Caco-2 (cell line): ENCODE measurements around the gene LRMDA. TPM values are rescaled to one million over a fixed set of nuclear protein-coding genes. Genes with fewer than 3 reads are reported as not detected.

ENCODE experiments used
- BruUV-seq: library from RNA; stranded (reverse); fragments of 400-500 nt; replicated peaks from 2 replicates; lab custom pipeline; 2021; lab: Mats Ljungman, UMichigan
- CTCF ChIA-PET: fragments of 300-600 bp; sonication (Branson Sonifier 250); formaldehyde crosslinking; loops from one replicate; lab custom pipeline; 2022; ENCODE audit warnings: antibody characterized with exemption; lab: Charles Lee
- POLR2A ChIA-PET: fragments of 300-600 bp; sonication (Branson Sonifier 250); formaldehyde crosslinking; loops from one replicate; lab custom pipeline; 2022; ENCODE audit warnings: antibody characterized with exemption; lab: Charles Lee
- DNase-seq, 2 experiments: peaks; one replicate each; pipeline versions ENCODE4 v3.0.0 to v3.0.0-alpha.2; 2020 to 2022
- H3K27me3 ChIP-seq: replicated peaks from 2 replicates; pipeline ENCODE4 v1.6.0; 2011; ENCODE audit warnings: low read length; ENCODE audit not compliant: control insufficient read depth, insufficient read depth
- H3K36me3 ChIP-seq: 2 replicates; pipeline ENCODE4 v1.5.1; 2011; ENCODE audit warnings: low read length; ENCODE audit not compliant: control insufficient read depth, insufficient read depth
- H3K4me1 ChIP-seq: fragments of 250-450 bp; sonication (Bioruptor Pico); 2 replicates; pipeline ENCODE4 v1.5.1; 2020; ENCODE audit warnings: mild to moderate bottlenecking
- H3K4me3 ChIP-seq: 2 replicates; pipeline ENCODE4 v1.5.1; 2011; ENCODE audit warnings: low read depth, mild to moderate bottlenecking, control low read depth, low read length
- H3K9me3 ChIP-seq: fragments of 250-450 bp; sonication (Bioruptor Pico); 2 replicates; pipeline ENCODE4 v1.5.1; 2020; ENCODE audit warnings: mild to moderate bottlenecking, moderate library complexity
- H3K27ac Mint-ChIP-seq: one replicate; pipeline ENCODE4 v1.8.0; 2022; ENCODE audit warnings: mixed read lengths; ENCODE audit not compliant: unreplicated experiment
- H3K27me3 Mint-ChIP-seq: one replicate; pipeline ENCODE4 v1.8.0; 2022; ENCODE audit warnings: mixed read lengths; ENCODE audit not compliant: insufficient read depth, unreplicated experiment
- H3K36me3 Mint-ChIP-seq: one replicate; pipeline ENCODE4 v1.8.0; 2022; ENCODE audit warnings: mild to moderate bottlenecking, mixed read lengths; ENCODE audit not compliant: insufficient read depth, unreplicated experiment
- H3K4me1 Mint-ChIP-seq: one replicate; pipeline ENCODE4 v1.8.0; 2022; ENCODE audit warnings: low read depth, mixed read lengths; ENCODE audit not compliant: unreplicated experiment
- H3K4me3 Mint-ChIP-seq: one replicate; pipeline ENCODE4 v1.8.0; 2022; ENCODE audit warnings: mild to moderate bottlenecking, moderate library complexity, mixed read lengths; ENCODE audit not compliant: unreplicated experiment
- H3K9me3 Mint-ChIP-seq: one replicate; pipeline ENCODE4 v1.8.0; 2022; ENCODE audit warnings: mixed read lengths; ENCODE audit not compliant: unreplicated experiment
- CTCF ChIP-seq, 2 experiments: fragments of 200-600 bp in 1 of 2; IDR thresholded peaks; 1 replicate in 1 of 2; 2 replicates in 1 of 2; pipeline versions ENCODE4 v1.5.1 to v1.8.0; 2011 to 2022; ENCODE audit warnings: antibody characterized with exemption in 1 of 2, control low read depth in 1 of 2, inconsistent platforms in 1 of 2, low read depth in 1 of 2, low read length in 1 of 2, mild to moderate bottlenecking in 1 of 2, moderate library complexity in 1 of 2; ENCODE audit not compliant: insufficient read depth in 1 of 2, severe bottlenecking in 1 of 2, unreplicated experiment in 1 of 2
- intact Hi-C: fragments of 100-400 bp; cut with micrococcal nuclease; formaldehyde crosslinking; loops from one replicate; pipeline ENCODE4 v1.10.0; 2022; ENCODE audit not compliant: unreplicated experiment
- total RNA-seq: library from RNA; stranded (reverse); gene quantifications from 2 replicates; pipeline ENCODE4 v1.2.3, GENCODE V29; 2022

The LRMDA gene
- total RNA-seq, 1 experiment from 2014 or later, result 18.5 TPM

GRCh38 chr10:75565286-75566251 lies 134.1 kb downstream of the LRMDA start:
- H3K4me1 Mint-ChIP-seq, result peaks cover 7% of the 10 kb centered on the region
- no peak overlapping the region for H3K4me3 Mint-ChIP-seq
- H3K27me3 Mint-ChIP-seq, result no peaks in the 10 kb centered on the region
- Histone ChIP-seq H3K27me3 (no peaks in the 10 kb centered on the region), H3K4me1 (peaks cover 10% of the 10 kb centered on the region), H3K9me3 (peaks cover 19% of the 10 kb centered on the region), H3K4me3 (no peak overlapping the region), H3K36me3 (no peaks in the 10 kb centered on the region)
- peaks cover 40% of the 10 kb centered on the region for H3K9me3 Mint-ChIP-seq
- no peak overlapping the region for H3K27ac Mint-ChIP-seq
- peak; percentile 41 to 60 for DNase-seq
- H3K36me3 Mint-ChIP-seq, result peaks cover 10% of the 10 kb centered on the region
- ChIA-PET POLR2A (no interaction called here), CTCF (no interaction called here)
- intact Hi-C loops, result no loop called here
- TF ChIP-seq CTCF (IDR thresholded peaks at IDR 0.05; ENCODE audit: insufficient read depth in 1 of 2, low read depth in 1 of 2, low read length in 1 of 2, severe bottlenecking in 1 of 2, unreplicated experiment in 1 of 2), result no peak
- no TSS peak for BruUV-seq

DNA sequence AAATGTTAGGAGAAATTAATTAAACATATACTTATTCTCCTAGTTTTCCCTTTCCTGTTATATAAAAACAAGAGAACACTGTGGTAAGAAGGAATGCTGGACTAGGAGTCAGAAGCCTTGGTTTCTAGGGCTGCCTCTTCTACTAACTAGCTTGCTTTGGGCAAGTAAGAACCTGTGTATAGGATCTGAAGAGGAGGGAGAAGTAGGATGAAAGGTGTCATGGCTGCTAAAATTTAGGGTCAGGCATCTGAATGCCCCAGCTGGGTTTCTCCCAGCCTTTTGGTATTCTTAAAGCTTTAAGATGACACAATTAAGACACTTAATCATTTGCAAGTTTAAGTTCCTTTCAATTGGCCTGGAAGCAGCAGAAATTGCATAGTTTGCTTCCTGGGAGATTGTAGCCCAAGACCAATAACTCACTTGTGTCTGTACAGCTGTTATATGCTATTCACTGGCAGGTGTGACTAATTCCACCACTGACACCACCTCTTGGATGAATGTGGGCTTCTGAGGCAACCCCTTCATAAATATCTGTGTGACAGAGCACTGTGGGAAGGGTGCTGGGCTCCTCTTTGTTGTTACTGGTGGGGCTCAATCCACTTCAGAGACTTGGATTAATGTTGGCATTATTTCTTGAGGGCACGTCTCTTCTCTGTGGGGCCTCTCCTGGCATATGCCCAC lies 137.2 kb downstream of the LRMDA start:
- Mint-ChIP-seq H3K4me3 (no peak overlapping the region), H3K36me3 (peaks cover 10% of the 10 kb centered on the region), H3K27ac (no peak overlapping the region), H3K4me1 (peaks cover 7% of the 10 kb centered on the region), H3K9me3 (peaks cover 53% of the 10 kb centered on the region), H3K27me3 (no peaks in the 10 kb centered on the region)
- Histone ChIP-seq H3K4me1 (peaks cover 10% of the 10 kb centered on the region), H3K36me3 (no peaks in the 10 kb centered on the region), H3K4me3 (no peak overlapping the region), H3K27me3 (no peaks in the 10 kb centered on the region), H3K9me3 (peaks cover 39% of the 10 kb centered on the region)
- intact Hi-C loops, result no loop called here
- ChIA-PET CTCF (no interaction called here), POLR2A (no interaction called here)
- BruUV-seq, result no TSS peak
- no peak for TF ChIP-seq CTCF (IDR thresholded peaks at IDR 0.05; ENCODE audit: insufficient read depth in 1 of 2, low read depth in 1 of 2, low read length in 1 of 2, severe bottlenecking in 1 of 2, unreplicated experiment in 1 of 2)
- no peak for DNase-seq

- peaks cover 7% of the 10 kb centered on the region for H3K4me1 Mint-ChIP-seq
- H3K9me3 Mint-ChIP-seq, result peaks cover 62% of the 10 kb centered on the region
- Histone ChIP-seq H3K36me3 (no peaks in the 10 kb centered on the region), H3K4me1 (peaks cover 10% of the 10 kb centered on the region), H3K9me3 (peaks cover 33% of the 10 kb centered on the region), H3K4me3 (no peak overlapping the region), H3K27me3 (no peaks in the 10 kb centered on the region)
- no peak for DNase-seq
- POLR2A ChIA-PET, result interaction anchor here (0.6 kb wide), 1 partner anchor 382 kb away, joined by 8 read pairs; no protein-coding TSS in a partner anchor
- peaks cover 10% of the 10 kb centered on the region for H3K36me3 Mint-ChIP-seq
- BruUV-seq, result no TSS peak
- no peak for TF ChIP-seq CTCF (IDR thresholded peaks at IDR 0.05; ENCODE audit: insufficient read depth in 1 of 2, low read depth in 1 of 2, low read length in 1 of 2, severe bottlenecking in 1 of 2, unreplicated experiment in 1 of 2)
- intact Hi-C loops, result no loop called here
- no peak overlapping the region for H3K27ac Mint-ChIP-seq
- CTCF ChIA-PET, result interaction anchor here (0.6 kb wide), 1 partner anchor 169 kb away, joined by 5 read pairs; no protein-coding TSS in a partner anchor
- H3K27me3 Mint-ChIP-seq, result no peaks in the 10 kb centered on the region
- no peak overlapping the region for H3K4me3 Mint-ChIP-seq
Measured at GRCh38 chr10:75569506-75569905, 138.1 kb downstream of the LRMDA start.
